MM.1S (cell line): ENCODE results near the gene SOD1.

Experiments used
- CTCF ChIP-seq: fragments of 300-600 bp; sonication (generic); IDR thresholded peaks from 2 replicates; pipeline ENCODE4 v1.5.1; 2016; ENCODE audit warnings: antibody characterized with exemption, low read length, mixed read lengths
- EZH2 ChIP-seq: fragments of 300-600 bp; sonication (generic); optimal IDR thresholded peaks from 2 replicates; pipeline ENCODE3; 2017; ENCODE audit warnings: low read depth, mild to moderate bottlenecking, antibody characterized with exemption, low read length, mixed read lengths

DNA sequence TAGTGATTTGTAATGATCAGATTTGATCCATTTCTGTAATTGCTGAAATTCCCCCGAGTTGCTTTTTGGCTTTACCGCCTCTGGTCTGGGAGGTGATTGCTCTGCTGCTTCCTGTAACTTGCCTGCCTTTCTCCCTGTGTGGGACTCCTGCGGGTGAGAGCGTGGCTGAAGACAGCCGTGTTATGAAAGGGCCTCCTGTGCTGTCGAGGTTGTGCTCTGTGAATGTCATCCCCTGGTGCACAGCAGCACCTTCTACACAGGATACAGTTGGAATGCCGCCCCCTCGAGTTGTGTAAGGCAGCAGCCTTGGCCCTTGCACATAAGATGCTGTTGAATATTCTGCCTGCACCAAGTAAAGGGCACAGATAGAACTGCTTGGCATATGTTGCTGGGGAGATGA, 5.9 kb downstream of the SOD1 start:
- TF ChIP-seq CTCF (no peak), EZH2 (no peak)
